Loucy (cell line): ENCODE measurements around the gene GSS.

ENCODE experiments used
- EZH2phosphoT487 ChIP-seq: fragments of 200-600 bp; IDR thresholded peaks from 2 replicates; pipeline ENCODE4 v1.6.1; 2018; ENCODE audit warnings: antibody characterized with exemption, mild to moderate bottlenecking, moderate library complexity, borderline replicate concordance
- TF ChIP-seq, protein P1 (sequence below): fragments of 200-600 bp; sonication (generic); conservative IDR thresholded peaks from 2 replicates; pipeline ENCODE4 v1.5.1; 2014; ENCODE audit warnings: mild to moderate bottlenecking, antibody characterized with exemption, low read length

DNA sequence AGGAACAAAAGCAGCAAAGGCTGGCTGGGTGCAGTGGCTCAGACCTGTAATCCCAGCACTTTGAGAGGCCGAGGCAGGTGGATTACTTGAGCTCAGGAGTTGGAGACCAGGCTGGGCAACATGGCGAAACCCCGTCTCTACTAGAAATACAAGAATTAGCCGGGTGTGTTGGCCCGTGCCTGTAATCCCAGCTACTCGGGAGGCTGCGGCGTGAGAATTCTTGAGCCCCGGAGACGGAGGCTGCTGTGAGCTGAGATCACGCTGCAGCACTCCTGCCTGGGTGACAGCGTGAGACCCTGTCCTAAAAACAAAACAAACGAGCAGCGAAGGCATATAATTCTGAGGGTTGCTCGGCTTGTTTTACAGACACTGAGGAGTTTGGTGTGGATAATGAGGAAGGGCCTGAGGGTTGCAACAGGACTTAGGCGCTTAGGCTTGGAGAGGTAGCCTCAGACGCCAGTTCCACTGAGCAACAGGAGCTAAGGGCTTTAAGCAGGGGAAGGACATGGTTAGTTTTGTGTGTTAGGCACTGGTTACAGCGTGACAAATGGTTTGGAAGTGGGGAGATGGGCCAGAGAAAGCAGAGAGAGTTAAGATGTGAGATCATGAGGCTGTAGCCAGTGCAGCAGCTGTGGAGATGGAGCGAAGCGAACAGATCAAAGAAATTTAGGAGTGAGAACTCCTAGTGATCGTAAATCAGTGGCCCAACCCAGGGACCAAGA lies 1.3 kb upstream of the GSS start:
- TF ChIP-seq, protein P1, sequence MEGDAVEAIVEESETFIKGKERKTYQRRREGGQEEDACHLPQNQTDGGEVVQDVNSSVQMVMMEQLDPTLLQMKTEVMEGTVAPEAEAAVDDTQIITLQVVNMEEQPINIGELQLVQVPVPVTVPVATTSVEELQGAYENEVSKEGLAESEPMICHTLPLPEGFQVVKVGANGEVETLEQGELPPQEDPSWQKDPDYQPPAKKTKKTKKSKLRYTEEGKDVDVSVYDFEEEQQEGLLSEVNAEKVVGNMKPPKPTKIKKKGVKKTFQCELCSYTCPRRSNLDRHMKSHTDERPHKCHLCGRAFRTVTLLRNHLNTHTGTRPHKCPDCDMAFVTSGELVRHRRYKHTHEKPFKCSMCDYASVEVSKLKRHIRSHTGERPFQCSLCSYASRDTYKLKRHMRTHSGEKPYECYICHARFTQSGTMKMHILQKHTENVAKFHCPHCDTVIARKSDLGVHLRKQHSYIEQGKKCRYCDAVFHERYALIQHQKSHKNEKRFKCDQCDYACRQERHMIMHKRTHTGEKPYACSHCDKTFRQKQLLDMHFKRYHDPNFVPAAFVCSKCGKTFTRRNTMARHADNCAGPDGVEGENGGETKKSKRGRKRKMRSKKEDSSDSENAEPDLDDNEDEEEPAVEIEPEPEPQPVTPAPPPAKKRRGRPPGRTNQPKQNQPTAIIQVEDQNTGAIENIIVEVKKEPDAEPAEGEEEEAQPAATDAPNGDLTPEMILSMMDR: no peak
- no peak for TF ChIP-seq EZH2phosphoT487
